Stimulated activated CD4-positive, alpha-beta T cell treated with anti-CD3 and anti-CD28 coated beads, TNF-alpha, amount 100 ng/mL, for 48 hours (primary cell): ENCODE results near the gene STX2.

Source experiments
- DNase-seq, 3 donors: peaks; one replicate each; pipeline ENCODE4 v3.0.0-alpha.2; 2020; ENCODE audit warnings: low read depth in 3 of 3

The STX2 gene

GRCh38 chr12:130831246-130831645 lies 7.8 kb downstream of the STX2 start:
- DNase-seq: no peak

- DNase-seq: no peak
These were observed 8.9 kb downstream of the STX2 start for GRCh38 chr12:130830246-130830551.

- no peak for DNase-seq
These were observed 9.4 kb downstream of the STX2 start for GRCh38 chr12:130829391-130830245.

GRCh38 chr12:130828895-130829294 lies 10.2 kb downstream of the STX2 start:
- no peak for DNase-seq

- no peak for DNase-seq
These were observed 11.6 kb downstream of the STX2 start for GRCh38 chr12:130827432-130827831.

GRCh38 chr12:130826151-130826801 lies 12.8 kb downstream of the STX2 start:
- peak; percentile 42 to 71 (median 55) for DNase-seq

GRCh38 chr12:130825771-130826150 lies 13.3 kb downstream of the STX2 start:
- no peak for DNase-seq

- no peak for DNase-seq
These were observed 19.4 kb downstream of the STX2 start for GRCh38 chr12:130819681-130820080.

GRCh38 chr12:130818635-130819576 lies 20.1 kb downstream of the STX2 start:
- DNase-seq: peak; percentile 56 to 70 (median 66)

- no peak for DNase-seq
These were observed 20.8 kb downstream of the STX2 start for GRCh38 chr12:130818272-130818634.

- no peak for DNase-seq
These were observed 21.2 kb downstream of the STX2 start for GRCh38 chr12:130817804-130818203.

- no peak for DNase-seq
These were observed 23.0 kb downstream of the STX2 start for GRCh38 chr12:130816097-130816496.

- no peak for DNase-seq
These were observed 23.9 kb downstream of the STX2 start for GRCh38 chr12:130815028-130815741.

- DNase-seq: no peak
These were observed 25.1 kb downstream of the STX2 start for GRCh38 chr12:130813949-130814348.

- DNase-seq: no peak
These were observed 25.6 kb downstream of the STX2 start for GRCh38 chr12:130813436-130813835.

GRCh38 chr12:130809791-130810190 lies 29.3 kb downstream of the STX2 start:
- DNase-seq: no peak

GRCh38 chr12:130807309-130807708 lies 31.7 kb downstream of the STX2 start:
- DNase-seq: no peak

- no peak for DNase-seq
These were observed 32.5 kb downstream of the STX2 start for GRCh38 chr12:130806574-130806973.

GRCh38 chr12:130805635-130806034 lies 33.4 kb downstream of the STX2 start:
- no peak for DNase-seq

- no peak for DNase-seq
These were observed 34.8 kb downstream of the STX2 start for GRCh38 chr12:130804216-130804615.

- no peak for DNase-seq
These were observed 35.3 kb downstream of the STX2 start for GRCh38 chr12:130803702-130804101.

- no peak for DNase-seq
These were observed 38.7 kb downstream of the STX2 start for GRCh38 chr12:130800312-130800711.
